HG02884 (cell line): ENCODE data around the gene PTPRH.

Experiments
- ATAC-seq: cut with Tn5 transposase; IDR thresholded peaks from one replicate; pipeline ENCODE4 v1.9.1; 2021; ENCODE audit warnings: mild to moderate bottlenecking, moderate library complexity; ENCODE audit not compliant: unreplicated experiment

Gene PTPRH

DNA sequence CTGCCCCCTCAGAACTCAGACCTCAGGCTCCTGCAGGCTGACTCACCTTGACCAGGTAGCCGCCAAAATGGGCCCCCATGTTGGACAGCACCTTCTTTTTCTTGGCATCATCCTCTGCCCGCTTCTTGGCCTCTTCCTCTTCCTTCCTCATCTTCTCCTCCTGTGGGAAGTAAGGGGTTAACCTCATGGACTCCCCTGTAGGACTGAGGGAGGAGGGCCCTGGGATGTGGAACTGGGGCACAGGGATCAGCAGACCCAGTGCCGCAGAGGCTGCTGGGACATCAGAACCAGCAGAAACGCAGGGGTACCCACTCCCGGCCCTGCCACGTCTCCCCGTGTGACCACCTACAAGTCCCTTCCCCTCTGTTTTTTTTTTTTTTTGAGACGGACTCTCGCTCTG lies 71.4 kb downstream of the PTPRH start:
- ATAC-seq: no peak

- no peak for ATAC-seq
Measured at GRCh38 chr19:55136399-55137102, 72.8 kb downstream of the PTPRH start.

DNA sequence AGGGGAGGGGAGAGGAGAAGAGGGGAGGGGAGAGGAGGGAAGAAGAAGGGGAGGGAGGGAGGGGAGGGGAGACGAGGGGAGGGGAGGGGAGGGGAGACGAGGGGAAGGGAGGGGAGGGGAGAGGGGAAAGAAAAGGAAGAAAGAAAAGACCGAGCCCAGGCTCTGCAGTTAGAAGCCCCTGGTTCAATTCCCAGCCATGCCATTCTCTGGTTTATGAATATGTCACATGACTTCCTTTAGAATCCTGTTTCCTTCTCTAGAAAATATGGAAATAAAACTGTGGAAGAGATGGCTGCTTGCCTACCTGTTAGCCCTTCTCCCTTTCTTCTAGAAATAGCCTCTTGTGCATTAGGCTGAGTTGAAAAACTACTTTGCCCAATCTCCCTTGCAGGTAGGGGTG lies 74.6 kb downstream of the PTPRH start:
- no peak for ATAC-seq

DNA sequence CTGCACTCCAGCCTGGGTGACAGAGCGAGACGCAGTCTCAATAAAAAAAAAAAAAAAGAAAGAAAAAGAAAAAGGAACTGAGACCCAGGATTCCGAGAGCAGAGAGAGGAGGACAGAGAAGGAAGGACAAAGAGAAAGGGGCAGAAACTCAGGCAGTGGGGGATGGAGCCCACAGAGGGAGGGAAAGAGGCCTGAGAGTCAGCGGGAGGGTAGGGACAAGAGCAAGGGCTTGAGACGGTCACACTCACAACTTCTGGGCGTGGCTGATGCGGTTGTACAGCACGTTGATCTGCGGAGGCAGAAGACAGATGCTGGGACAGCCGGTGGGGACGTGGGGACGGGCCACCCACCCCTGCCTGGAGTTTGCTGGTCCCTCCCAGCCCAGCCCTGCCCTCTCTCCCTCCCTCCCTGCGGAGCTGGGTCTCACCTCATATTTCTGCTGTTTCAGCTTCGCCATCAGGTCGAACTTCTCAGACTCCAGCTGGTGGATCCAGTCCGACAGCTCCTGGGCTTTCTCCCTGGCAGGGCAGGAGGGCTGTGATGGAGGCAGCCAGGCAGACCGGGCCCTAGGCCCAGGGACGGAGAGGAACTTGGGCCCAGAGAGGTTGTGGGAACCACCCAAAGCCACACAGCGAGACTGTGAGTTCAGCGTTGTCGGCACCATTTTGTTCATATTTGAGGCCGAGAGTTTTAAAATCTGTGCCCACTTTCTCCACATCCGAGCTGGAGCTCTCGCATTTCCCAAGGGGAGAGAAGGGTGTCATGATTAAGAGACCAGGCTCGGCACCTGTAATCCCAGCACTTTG lies 75.5 kb downstream of the PTPRH start:
- no peak for ATAC-seq

DNA sequence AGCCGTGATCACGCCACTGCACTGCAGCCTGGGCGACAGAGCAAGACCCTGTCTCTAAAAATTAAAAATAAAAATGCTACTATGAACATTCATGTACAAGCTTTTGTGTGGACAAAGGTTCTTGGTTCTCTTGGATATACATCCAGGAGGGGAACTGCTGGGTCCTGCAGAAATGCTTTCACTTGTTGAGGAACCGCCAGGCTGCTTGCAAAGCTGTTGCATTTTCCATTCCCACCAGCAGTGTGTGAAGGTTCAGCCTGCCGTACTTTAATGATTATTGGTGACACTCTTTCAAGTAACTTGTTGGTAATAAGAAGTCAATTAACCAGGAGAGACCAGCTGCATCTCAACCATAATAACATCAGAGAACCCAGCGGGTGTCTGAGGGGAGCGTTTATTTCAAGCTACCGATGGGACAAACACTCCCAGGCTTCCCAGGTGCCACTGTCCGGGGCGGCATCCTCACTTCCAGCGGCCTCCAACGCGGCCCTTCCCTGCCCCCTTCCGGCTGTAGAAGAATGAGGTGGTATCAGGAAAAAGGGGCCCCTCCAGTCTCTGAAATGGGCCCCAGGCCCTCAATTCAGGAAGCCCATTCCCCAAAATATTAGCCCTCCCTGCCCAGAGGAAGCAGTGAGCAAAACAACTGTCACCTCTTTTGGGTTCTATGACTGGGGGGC lies 76.7 kb downstream of the PTPRH start:
- no peak for ATAC-seq

DNA sequence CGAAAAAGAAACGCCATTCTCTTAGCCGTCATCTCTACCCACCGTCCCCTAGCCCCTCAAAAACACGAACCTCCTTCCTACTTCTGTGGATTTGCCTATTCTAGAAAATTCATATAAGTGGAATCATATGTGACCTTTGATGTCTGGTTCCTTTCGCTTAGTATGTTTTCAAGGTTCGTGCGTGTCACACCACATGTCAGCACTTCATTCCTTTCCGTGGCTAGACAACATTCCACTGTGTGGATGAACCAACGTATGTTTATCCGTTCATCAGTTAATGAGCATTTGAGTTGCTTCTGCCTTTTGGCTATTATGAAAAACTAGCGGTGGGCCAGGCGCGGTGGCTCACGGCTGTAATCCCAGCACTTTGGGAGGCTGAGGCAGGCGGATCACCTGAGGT lies 77.9 kb downstream of the PTPRH start:
- ATAC-seq: no peak
